ENCODE measurements around the gene ABCC8.
A peak's percentile ranks its signal among the peaks of the same experiment; 100 is the strongest.

ABCC8 gene

DNA sequence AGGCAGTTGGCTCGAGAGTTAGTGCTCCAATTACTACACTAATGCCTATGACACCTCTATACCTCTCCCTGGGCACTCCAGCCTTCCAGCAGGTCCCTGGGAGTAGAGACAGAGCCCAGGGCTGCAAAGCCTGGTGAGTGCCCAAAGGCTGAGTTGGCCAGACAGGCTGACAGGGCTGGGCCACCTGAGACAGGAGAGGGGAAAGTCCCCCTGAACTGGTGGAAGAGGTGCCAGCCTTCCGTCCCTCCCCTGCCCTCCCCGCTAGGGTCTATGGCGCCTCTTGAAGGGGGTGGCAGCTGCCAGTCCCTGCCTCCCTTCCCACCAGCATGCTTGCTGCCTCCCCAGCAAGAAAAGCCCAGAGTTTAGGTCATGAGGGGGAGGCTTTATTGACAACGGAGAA lies 91.2 kb downstream of the ABCC8 start:
- no peak for DNase-seq

DNA sequence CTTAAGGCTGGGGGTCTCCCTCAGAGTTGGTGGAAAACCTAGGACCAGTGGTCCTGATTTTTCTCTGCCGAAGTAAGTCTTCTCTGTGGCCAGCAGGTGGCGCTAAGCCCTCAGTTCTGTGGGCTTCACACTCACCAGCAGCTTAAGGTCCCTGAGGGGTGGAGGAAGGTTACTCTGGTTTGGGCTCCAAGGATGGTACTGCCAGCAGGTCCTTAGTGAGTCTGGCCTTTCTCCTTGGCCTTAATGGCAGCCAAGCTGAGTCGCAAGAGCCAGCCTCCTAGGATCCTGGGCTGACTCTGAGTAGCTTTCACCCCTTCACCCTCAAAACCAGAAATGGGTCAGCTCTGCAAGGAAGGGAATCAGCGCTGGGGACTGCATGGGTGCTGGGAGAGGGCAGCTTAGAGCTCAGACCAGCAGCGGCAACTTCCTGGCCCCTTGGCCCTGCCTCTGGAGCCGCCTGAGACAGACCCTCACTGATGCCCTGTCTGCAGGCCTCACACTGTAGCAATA lies 92.6 kb downstream of the ABCC8 start:
- DNase-seq: peak; percentile 78

DNA sequence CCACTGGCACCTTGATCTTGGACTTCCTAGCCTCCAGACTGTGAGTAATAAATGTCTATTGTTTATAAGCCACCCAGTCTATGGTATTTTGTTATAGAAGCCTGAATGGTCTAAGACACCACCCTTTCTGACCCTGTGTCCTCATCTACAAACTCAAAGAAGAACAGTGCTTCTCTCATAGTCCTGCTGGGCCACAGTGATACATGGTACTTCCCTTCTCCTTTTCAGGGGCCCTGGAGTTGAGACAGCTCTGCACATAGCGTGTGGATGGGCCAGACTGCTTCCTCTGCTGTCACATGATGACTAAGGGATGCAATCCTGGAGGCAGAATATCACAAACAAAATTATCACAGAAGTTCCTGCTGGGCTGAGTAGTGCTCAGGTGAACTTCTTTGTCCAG lies 93.2 kb downstream of the ABCC8 start:
- DNase-seq: no peak

DNA sequence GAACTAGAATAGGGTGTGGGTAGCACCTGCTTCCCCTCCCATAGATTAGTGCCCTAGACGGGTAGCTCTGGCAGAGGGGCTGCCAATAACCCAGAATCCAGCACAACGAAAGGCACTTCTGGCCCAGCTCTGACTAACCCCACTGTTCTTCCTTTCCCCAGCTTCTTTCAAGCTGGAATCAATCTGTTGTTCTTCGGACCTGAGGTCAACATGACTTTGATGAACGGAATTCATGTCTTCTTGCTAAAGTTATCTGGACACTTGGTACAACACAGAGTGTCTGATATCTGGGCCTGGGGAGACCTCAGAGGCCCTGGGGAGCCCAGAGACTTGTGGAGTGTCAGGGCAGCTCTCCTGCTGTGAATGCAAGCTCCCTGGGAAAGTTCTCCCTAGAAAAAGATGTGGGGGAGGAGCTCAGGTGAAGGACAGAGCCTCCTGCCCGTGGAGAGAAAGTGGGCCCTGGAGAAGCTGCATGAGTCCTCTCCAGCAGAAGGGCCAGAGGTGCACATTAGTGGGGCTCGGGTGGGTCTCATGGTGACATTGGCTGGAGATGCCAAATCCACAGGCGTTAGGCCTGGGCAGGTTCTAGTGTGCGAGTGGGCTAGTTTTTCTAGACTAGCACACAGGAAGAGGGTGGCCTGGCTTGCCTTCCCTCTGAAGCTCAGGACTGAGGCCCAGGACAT lies 94.5 kb downstream of the ABCC8 start:
- no peak for DNase-seq

DNA sequence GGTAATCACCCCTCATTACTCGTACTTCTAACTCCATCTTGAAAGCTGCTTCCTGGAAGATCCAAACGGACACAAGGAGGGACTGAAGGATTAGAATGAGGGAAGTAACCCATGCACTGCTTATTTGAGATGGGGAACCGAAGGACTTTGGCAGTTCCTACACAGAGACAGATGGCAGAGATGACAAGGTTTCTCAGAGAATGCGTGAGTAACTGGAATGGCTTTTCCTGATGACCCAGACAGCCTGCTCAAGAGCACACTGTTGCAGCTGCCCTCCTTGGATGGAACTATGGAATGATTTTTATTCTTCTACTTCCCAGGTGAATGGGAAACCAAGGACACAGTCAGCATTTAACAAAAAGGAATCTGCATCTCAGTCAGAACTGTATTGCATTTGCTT lies 95.5 kb downstream of the ABCC8 start:
- no peak for DNase-seq

DNA sequence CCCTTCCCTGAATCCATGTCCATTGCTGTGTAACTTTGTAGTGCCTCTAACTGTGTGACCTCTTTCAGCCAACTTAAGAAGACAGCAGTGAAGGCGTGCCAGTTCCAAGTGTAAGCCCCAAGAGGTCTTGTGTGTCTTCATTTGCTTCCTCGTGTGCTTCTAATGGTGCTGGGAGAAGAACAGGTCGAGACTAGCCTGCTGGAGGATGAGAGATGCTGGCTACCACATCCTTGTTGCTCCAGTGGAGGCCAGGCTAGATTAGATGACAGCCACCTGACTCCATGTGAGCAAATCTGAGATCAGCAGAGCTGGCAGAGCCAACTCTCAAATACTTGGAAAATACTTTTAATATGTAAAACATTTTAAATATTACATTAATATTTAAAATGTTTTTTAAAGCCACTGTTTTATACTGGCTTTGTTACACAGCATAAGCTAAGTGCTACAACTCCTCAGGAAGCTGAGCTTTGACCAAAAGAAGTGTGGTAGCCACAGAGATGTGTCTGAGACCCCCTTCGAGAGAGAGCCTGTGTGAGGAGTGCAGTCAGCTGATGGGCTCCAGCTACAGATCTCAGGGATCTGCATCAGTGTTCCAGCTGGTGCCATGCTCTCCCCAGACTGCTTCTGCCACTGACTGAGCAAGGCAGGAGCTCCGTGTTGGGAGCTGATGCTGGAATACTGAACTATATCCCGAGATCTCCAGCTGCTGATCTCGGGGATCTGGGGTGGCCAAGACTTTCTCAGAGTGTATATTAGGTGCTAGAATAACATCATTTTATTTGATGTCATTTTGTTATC lies 97.1 kb downstream of the ABCC8 start:
- no peak for DNase-seq

DNA sequence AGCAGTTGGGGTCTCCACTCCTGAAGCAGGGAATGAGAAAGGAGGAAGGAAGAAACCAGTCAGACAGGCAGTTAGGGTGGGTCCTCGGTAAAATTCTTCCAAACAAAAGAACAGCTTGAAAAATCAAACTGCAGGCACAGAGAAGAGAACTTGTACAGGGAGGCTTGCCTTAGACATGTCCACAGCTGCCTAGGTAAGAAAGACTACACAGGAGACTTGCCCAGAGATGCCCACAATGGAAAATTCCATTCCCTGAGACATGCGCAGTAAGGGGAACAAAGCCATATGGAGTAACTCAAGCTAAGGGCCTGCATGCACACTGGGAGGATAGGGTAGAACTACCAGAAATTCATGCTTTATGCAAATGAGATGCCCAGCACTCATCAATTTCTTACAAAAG lies 98.0 kb downstream of the ABCC8 start:
- no peak for DNase-seq

DNA sequence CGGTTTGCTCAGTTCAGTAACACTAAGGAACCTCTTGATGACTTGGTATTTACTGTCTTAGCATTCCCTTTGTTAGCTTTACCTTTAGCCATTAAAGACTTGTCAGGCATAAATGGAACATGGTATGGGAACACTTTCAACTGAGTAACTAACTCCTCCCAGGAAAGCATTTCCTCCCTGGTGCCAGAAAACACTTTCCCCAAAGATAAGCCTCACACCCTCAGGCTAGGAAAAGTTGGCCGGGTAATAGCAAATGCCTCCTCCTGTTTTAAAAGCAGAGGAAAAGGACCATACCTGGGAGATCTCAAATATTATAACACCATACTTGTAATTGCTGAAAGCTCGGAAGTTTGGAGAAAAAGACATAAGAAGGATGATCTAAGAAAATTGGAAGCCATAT lies 100.2 kb downstream of the ABCC8 start:
- no peak for DNase-seq

DNA sequence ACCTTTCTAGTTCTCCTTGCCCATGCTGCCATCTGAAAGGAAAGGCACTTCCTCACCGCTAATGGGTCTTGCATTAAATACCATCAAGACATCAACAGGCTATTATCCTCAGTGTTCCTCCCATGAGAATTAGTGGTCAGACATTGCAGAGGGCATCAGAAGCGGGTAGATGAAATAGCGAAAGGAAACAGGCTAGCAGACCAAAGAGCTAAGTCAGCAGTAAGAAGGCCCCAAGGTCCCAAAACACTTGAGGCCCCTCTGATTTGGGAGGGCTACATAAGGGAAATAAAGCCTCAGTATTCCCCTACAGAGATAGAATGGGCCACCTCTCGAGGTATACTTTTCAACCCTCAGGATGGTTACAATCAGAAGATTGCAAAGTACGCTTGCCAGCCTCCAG lies 101.1 kb downstream of the ABCC8 start:
- DNase-seq: no peak

DNA sequence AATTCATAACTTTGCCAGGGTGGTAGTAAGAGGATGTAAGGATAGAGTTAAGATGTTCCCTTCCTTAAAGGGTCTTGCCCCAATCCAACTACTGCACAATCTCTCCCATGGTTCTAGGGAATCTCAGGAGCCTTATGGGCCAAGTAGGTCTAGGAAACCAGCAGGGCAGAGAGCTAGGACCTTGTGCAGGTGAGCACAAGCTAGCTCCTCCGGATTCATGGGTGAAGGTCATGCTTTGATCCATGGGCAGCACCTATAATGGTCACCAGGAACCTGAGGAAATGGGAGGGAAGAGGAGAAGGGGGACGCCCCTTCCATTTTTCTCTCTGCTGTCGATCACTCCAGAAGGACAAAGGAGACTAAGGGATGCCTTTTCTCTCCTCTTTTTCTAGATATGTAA lies 105.0 kb downstream of the ABCC8 start:
- DNase-seq: no peak

DNA sequence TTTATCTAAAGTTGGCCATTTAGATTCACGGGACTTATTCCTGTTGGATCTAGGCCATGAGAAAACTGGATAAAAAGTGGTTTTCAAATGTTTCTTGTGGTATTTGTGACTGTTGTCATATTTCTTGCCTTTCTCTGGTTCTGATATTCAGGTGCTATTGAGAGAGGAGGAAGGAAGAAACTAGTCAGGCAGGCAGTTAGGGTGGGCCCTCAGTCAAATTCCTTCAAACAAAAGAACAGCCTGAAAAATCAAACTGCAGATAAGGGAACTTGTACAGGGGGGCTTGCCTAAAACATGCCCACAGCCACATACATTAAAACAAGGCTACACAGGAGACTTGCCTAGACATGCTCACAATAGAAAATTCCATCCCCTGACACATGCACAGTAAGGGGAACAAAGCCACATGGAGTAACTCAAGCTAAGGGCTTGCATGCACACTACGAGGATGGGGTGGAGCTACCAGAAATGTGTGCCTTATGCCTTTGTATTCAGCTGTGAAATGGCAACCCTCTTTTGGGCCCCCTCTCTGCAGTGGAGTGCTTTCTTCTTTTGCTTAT lies 106.9 kb downstream of the ABCC8 start:
- DNase-seq: no peak

DNA sequence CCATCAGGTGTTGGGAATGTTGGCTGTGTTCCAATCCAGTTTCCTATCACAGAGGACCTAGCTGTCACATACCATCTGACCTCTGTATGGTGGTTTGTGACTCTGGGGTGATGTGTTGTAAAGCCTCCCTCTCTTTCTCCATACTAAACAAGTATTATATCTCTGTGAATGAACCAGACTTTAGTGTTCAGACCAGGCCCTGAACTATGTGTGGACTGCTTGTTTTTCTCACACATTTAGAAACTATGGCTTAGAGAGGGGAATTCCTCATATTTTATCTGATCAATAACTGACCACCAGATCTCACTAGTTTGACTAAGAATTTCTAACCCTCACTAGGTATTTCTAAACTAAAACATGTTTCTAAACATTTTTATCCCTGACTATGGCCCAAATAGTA lies 107.6 kb downstream of the ABCC8 start:
- DNase-seq: no peak

DNA sequence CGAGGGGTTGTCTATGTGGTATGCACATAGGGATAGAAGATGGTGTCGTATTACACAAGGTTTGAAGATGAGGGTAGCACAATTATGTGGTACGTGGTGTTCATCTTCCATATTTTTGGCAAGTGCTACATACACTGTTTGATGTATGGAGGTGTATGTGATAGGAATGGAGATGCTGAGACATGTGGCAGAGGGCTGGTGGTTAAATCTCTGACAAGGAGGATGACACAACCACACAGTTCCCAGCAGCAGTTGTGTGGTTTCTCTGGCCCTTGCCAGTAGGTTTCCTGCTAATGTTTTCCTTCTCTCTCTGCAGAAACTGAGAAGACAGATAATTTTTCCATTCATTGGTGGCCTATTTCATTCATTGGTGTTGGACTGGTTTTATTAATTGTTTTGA lies 108.1 kb downstream of the ABCC8 start:
- DNase-seq: no peak

DNA sequence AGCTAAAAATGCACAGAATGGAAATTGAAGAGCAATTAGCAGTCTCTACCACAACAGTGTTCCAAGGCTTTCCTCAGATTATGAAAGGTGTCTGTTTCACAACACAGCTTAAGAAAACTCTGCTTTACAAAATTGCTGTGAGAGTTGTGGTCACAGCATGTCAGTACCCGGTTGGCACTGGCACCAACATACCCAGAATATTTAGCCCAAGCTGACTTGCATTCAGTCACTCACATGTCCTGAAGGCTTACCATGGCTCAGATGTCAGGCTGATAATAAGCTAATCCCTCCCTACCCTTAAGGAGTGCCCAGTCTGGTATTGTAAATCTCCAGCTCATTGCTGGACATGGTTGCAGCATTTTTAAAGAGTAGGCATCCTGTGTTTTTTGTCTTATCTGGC lies 110.2 kb downstream of the ABCC8 start:
- no peak for DNase-seq

DNA sequence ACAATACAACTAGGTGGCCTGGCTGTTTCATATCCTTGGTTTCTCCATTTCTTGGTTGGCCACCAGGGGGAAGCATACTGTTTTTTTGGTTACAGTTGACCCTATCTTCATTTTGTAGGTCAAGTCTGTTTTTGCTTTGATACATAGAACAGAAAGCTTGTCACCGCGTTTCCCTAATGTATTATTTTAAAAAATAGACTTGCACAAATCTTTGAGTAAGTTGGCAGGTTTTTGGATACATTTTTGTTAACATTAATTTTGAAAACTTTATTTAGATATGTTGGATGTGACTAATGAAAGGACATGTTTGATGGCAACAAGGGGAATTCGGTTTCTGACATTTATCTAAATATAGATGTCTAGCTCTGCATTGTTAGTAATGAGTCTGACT lies 122.0 kb downstream of the ABCC8 start:
- DNase-seq: no peak

DNA sequence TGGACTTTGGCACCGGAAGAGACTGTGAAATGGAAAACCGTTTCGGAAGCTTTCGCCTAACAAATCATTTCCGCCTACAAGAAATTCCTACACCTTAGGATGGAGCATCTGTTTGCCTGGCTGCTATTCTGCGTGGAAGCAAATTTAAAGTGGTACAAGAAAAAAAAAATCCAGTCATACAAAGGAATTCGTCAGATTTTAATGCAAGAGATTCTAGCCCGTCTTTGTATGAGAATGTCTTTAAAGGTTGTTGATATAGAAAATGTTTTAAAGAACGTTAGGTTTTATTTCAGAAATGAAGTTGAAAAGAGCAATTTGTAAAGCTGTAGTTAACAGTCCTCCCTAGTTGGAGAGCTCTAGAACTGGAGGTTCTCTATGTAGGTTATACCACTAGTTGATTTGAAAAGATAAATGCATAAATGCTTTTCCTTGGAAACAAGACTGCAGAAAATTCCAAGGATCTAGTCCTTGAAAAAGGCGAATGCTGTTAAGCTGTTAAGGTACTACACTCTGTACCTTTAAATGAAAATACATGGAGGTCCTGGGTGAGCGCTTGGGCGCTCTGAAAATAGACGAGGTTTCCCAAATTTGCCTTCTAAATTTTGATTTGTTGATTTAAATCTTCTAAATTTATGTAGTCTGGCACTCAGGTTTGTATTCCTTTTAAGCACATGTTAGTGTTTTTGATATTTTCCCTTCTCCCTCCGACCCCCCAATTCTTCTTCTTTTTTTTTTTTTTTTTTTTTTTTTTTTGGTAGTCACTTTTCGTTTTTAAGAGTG lies 122.6 kb downstream of the ABCC8 start:
- DNase-seq: peak; percentile 71

DNA sequence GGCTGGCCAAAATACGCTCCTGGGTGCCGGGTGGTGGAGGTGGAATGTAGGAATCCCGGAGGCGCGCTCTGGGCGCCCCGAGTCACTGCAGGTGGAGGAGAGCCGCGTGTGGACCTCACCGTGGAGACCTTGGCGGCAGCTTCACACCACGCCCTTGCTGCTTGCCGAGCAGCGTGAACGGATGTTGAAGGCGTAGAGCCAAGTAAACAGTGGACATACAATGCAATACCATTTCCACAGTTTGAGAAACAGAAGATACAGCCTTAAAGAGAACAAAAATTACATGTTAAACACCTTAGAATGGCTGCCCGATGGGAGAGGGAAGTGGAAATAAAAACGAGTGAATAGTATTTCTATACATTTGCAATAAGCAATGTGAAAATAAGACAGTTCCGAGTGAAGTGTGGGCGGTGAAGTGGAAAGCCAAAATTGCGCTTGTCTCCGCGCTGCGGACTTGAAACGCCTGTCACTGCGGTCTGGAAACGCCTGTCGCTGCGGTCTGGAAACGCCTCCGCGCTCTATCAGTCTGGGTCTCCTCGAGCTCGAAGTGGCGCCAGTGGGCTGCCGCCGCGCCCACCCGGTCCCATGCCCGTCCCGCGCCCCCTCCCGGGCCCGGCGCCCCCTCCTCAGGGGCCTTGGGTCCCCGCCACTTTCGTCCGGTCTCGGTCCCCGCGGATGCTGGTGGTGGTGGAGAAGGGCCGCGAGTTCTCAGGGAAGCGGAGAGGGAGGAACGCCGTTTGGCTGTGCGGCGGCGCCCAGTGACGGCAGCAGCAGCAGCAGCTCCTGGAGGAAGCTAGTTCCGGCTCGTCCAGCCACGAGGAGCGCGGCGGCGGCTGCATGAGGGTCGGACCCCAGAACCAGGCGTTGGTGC lies 123.5 kb downstream of the ABCC8 start:
- peak; percentile 92 for DNase-seq

DNA sequence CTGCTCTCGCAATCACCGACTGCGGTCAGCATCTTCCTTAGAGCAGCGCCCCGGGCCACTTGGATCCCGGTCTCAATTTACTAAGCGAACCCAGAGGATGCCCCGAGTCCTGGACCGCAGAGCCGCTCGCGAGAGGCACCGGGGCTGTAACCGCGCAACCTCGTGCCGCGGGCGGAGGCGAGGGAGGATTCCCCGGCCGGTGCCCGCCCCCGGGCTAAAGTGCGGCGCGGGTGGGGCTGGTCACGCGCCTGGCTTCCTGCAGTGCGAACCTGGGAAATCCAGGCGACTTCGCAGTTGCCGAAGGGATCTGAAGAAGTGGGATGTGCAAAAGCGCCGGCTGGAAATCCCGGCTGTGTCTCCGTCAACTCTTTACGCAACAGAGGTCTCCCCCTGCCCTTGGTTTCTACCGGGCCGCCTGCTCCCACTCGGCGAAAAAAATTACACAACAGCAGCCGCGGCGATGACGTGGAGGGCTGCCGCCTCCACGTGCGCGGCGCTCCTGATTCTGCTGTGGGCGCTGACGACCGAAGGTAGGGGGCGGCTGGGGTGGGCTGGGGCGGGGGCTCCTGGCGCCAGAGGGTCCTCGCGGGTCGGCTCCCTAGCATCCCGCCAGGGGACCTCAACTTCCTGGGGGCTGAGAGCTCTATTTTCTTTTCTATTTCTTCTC lies 125.0 kb downstream of the ABCC8 start, which contains the start of gene NCR3LG1:
Gene NCR3LG1, plus strand, starts transcription at position 291 of the 667 bp plus-strand sequence. Its CDS starts 170 bp downstream, at position 461.
- peak; percentile 81 for DNase-seq

DNA sequence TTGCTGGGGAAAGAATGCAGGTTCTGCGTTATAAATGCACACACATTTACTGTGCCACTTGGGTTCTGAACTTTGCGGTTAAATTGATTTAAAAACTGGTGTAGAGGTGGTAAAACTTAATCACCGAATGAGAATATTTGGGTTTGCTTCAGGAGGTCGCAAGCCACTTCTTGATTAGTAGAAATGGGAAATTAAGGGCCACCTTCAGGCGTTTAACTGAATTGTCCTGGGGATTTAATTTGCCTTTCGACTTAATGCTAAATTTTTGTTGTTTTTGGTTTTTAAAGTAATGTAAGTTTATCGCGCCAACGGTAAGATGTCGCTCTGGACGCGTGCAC lies 125.5 kb downstream of the ABCC8 start:
- no peak for DNase-seq

DNA sequence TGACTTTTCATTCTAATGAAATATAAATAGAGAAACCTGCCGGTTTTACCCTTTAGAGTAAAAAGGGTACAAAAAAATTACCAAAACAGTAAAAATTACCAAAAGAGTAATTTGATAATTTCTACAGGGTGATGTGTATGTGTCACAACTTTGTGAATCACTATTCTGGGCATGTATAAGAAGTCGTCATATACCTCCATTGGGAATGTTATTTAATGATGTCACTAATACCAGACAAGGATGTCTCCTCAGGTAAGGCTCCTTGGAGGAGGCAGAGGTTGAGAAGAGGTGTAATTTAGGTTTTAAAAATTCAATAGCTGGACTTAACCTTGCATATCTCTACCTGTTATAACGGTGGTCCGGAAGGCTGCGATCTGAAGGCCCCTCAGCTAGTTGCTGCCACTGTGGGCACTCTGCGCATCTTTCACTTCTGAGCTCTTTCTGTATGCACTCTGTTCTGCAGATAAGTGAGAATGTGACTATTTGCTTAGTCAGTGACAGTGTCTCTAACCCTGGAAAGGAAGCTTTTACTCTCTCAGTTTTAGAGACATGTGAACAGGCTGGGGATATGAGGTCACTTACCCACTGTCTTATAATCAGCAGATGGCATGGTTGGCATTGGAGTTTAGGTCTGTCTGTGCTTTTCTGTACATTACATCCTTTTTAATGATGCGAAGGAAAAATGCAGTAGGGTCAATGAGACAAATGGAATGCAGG lies 126.0 kb downstream of the ABCC8 start:
- peak; percentile 5 for DNase-seq

DNA sequence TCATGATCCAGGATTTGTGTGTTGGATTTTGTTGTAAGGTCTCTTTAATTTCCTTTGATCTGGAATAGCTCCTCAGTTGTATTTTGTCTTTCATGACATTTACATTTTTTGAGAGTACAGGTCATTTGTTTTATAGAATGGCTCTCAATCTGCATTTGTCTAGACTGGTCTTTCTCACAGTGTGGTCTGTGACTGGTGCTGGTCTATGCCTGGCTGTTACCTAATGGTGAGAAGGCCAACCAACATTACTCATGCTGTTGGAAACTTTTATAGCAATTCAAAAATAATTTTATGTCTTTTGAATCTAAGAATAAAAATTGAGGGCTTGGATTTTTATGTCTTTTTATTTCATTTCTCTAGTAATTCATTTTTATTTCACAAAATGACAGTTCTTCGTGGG lies 129.0 kb downstream of the ABCC8 start:
- no peak for DNase-seq
